Stimulated activated CD4-positive, alpha-beta T cell treated with anti-CD3 and anti-CD28 coated beads, Interleukin-4, amount 100 ng/mL, for 1 hour (primary cell): ENCODE data around the gene LSAMP.
"Not testable (repeated sequence)": the region's sequence is repeated elsewhere in the genome, so short reads cannot be mapped to it uniquely, and the experiment has no call there.

ENCODE experiments used
- DNase-seq: peaks from one replicate; pipeline ENCODE4 v3.0.0-alpha.2; 2020

LSAMP gene

GRCh38 chr3:115862099-115862498 lies 583.2 kb downstream of the LSAMP start:
- DNase-seq = no peak

- no peak for DNase-seq
These were observed 584.0 kb downstream of the LSAMP start for GRCh38 chr3:115861166-115861733.

DNA sequence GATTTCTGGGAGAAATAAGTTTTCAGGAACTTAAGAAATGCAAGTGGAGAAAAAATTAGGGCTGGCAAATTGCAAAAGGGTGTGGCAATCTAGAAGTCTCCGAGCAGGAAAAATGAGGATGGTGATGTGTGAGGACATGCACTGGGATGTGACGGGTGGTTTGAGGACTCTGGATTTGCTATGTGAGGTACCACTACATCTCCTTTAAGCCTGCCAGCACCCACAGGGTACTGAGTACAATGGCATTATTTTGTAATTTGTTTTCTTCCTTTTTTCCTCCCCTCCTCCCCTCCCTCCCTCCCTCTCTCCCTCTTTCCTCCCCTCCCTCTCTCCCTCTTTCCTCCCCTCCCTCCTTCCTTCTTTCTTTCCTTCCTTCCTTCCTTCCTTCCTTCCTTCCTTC lies 584.5 kb downstream of the LSAMP start:
- no peak for DNase-seq

- no peak for DNase-seq
These were observed 586.1 kb downstream of the LSAMP start for GRCh38 chr3:115859002-115859807.

DNA sequence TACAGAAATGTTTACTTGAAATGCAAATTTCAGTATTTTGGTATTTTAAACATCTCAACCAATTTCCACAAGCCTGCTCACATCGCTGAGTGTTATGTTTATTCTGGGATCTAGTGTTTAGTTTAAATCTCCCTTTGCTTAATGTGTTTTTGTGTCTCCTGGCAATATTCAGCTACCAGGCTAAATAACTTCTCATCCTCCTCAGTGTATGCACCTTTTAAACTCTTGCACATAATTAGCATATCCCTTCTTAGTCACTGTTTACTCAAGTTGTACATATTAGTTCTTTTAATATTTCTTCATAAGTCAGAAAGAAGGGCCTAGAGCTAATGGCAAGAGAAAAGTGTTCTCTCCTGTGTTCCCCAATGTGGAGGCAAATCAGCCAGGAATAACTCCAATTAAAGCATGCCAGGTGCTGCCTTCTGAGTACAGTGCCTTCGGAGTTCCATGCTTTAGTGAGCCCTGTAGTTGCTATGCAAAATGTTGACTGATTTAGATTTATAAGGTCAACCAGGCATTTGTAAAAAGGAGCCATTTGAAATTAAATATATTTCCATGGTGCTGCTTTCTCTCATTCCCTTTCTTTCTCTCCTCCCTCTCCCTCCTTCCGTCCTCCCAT lies 587.7 kb downstream of the LSAMP start:
- no peak for DNase-seq

DNA sequence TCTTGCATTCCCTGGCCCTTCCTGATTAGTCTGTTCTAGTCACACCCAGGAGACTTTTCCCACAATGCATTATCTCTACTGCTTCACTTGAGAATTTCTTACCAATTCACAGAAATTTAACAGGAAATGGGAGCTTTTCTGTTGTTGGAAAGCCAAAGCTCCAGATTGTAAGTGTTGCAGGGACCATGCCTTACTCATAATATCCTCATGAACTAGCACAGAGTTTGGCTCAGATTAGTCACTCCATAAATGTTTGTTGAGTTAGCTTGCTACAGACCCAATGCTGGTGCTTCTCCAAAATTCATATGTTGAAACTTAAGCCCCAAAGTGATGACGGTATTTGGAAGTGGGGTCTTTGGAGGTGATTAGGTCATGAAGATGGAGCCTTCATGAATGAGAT lies 589.4 kb downstream of the LSAMP start:
- DNase-seq = no peak

GRCh38 chr3:115853104-115853503 lies 592.2 kb downstream of the LSAMP start:
- no peak for DNase-seq

DNA sequence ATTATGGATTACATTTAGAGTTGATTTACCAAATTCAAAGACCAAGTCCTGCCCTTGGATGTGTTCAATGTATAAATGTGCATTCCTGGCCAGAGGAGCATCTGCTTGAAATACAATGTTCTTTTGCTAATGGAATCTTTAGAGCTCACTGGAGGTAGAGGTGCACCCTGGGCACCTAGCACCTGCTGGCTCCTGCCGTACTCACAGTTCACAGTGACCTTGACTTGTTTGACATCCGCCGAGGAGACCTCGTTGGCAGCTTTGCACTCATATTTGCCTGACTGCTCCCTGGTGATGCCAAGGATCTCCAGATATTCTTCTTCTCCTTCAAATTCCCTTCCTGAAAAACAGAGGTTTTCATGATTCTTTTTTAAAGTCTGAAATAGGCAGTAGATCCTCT lies 593.0 kb downstream of the LSAMP start:
- DNase-seq = no peak

GRCh38 chr3:115851571-115851970 lies 593.7 kb downstream of the LSAMP start:
- no peak for DNase-seq

- no peak for DNase-seq
These were observed 596.6 kb downstream of the LSAMP start for GRCh38 chr3:115848641-115849040.

DNA sequence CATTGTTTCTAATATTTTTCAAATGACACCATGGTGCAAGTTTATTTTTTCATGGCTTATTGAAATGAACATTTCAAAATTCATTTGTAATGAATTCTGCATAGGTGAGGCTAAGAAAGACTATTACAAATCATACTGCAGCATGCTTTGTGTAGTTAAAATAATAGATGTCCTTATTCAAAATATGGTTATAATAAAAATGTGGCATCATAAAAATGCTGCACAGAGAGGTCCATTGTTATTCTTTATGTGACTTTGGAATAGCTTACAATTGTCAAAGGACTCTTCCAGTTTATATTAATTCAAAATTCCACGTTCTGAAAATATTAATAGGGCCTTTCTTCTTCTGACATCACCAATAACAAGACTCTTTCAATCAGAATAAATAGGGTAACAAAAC lies 599.3 kb downstream of the LSAMP start:
- DNase-seq = no peak

DNA sequence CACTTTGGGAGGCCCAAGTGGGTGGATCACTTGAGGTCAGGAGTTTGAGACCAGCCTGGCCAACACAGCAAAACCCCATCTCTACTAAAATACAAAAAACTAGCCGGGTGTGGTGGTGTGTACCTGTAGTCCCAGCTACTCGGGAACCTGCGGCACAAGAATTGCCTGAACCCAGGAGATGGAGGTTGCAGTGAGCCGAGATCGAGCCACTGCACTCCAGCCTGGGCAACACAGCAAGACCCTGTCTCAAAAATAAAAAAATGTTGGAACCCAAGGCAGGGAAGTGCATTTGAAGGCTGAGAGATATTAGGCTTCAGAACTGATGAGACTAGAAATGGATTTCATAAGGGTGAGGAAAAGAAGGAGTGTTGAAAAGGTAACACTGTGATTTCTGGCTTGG lies 600.6 kb downstream of the LSAMP start:
- not testable (repeated sequence) for DNase-seq

- no peak for DNase-seq
These were observed 602.1 kb downstream of the LSAMP start for GRCh38 chr3:115843206-115843605.

DNA sequence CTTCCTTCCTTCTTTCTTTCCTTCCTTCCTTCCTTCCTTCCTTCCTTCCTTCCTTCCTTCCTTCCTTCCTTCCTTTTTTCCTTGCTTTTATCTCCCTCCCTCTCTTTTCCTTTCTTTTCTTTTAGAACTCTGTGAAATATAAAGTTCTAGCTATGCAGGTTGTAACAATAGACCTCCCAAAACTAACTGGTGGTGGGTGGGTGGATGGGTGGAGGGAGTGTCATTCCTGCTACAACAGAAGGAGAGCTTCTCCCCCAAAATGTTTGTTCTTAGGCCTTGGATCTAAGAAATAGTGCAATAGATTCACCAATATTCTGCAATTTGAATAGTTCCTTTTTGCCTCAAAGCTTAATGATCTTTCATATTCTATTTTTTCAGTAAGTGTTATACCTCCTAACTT lies 606.0 kb downstream of the LSAMP start:
- no peak for DNase-seq

DNA sequence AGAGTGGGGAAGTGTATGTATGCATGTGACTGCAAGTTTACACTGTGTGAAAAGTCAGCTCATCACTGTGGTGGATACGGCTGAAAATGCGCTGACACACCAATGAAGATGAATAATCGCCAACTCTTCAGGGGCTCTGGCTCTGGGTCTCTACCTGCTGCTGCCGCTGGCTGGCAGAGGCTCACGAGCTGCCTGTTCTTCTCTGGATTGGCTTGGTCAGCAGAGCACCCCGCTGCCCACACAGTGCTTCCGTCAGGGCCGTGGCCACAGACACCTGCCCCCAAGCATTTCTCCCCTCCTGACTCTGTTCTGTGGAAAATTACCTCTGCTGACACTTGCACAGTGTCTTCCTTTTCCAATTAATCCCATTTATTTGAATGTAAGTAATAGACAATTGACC lies 606.5 kb downstream of the LSAMP start:
- DNase-seq = no peak

DNA sequence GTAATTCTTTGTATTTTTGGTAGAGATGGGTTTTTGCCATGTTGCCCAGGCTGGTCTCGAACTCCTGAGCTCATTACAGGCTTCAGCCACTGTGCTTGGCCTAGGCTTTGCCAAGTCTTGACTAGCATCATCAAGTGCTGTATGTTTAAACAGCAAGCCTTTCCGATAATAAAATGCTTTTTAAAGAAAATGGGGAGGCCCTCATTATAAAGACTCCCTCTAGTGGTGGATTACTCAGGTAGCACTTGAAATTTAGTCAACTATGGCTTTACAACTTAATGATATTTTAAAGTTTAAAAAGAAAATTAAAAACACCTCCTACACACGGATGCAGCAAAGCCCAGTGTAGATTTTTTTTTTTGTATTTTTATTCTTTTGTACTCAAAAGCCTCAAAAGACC lies 608.3 kb downstream of the LSAMP start:
- no peak for DNase-seq

GRCh38 chr3:115835946-115836345 lies 609.3 kb downstream of the LSAMP start:
- DNase-seq = no peak

DNA sequence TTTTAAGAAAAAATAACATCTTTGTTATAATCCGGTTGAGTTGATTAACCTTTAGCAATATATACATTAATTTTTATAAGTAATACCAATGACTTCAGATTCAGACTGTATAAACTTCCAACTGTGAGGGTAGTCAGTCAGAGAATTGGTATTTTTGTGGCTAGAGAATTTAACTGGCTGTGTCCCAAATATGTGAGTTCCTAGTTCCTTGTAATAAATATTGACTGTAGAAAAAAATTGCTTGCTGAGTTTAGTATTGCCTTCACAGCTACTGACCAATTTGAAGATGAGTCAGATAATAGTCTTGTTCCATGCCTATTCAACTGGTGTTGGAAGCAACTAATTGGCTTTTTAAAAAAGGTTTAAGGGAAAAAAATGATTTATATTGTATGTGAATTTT lies 611.2 kb downstream of the LSAMP start:
- no peak for DNase-seq

DNA sequence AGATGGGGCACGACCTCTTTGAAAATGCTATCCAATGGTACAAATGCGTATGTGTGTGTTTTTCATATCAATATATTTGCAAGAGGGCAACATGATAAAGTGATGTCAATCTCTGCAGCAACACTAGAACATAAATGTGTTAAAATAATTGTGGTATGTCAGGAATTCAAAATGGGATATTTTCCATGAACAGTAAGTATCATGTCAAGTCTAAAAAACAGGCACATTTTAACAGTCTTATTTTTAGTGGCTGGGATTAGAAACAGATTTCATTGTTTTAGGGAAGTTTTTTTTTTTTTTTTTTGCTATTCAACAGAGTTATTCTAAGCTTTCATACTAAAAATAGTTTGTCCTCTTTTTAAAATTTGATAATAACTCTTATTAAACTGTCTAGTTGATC lies 612.2 kb downstream of the LSAMP start:
- DNase-seq = no peak

GRCh38 chr3:115832265-115832664 lies 613.0 kb downstream of the LSAMP start:
- DNase-seq = no peak

GRCh38 chr3:115831864-115832263 lies 613.4 kb downstream of the LSAMP start:
- DNase-seq = no peak

DNA sequence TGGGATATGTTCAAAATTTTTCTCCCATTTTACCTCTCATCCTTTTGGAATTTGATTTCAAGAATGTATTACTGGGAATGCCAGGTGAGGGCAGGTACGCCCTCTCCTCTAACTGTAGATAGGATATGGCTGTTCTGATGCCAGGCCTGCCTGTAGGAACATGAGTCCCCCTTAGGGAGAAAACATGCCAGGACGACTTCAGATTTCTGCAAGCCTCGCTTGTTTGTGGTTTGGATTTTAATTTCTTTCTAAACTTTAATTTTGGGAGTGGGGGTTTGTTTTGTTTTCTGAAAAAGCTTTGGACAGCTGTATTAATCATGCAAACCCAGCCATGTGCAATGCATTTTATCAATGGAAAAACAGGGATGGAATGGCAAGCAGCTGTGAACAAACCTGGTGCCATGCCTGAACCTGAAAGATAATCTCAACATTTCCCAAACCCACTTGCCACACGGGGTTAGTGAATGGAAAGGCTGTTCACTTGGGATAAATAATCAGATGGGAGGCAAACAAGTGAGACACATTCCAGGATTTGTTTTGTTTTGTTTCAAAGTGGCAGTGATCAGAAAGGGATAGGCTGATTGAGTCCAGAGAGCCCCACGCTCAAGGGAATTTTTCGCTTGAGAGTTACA lies 614.4 kb downstream of the LSAMP start:
- DNase-seq = no peak

DNA sequence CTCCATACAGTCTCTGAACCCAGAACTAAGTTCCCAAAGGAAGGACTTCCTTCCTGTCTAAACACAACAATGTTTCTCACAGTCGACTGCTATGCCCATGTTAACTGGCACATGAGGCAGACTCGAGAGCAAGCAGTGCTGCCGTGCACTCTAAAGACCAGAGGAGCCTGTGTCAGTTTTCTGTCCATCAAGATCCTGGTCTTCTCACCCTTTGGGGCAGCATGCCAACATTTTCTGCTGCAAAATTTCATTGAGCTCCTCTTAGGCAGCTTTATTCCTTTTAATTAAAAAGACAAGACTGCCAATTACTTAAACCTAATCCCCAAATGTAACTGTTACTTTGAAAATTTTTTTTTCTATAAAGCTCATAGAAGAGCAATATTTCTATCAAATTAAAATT lies 616.9 kb downstream of the LSAMP start:
- DNase-seq = no peak

DNA sequence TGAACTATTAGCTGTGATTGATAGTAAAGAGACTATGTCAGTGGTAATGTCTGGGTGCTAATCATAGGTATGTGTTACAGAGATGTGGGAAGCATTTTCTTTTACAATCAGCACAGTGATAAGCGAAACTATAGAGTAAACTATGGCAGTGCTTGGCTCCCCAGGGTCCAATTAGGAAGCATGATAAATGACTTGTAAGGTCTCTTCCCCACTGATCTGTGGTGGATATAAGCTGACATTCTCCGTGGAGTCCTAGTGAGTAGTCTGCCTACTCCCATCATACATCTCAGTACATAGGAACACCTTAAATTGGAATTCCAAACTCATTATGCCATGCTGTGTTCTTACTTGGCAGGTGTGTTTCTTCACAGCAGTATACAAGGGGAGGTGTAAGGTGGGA lies 617.8 kb downstream of the LSAMP start:
- no peak for DNase-seq
